Endothelial cell of umbilical vein (primary cell): ENCODE data around the gene ANKRD13B. TPM values are rescaled to one million over a fixed set of nuclear protein-coding genes. Genes with fewer than 3 reads are reported as not detected.

ENCODE experiments used
- BruUV-seq: library from RNA; stranded (reverse); fragments of 400-500 nt; replicated peaks from 2 replicates; lab custom pipeline; 2021; lab: Mats Ljungman, UMichigan
- CTCF ChIA-PET: fragments of 300-600, 350-600 bp; sonication (Branson Sonifier 250); formaldehyde crosslinking; loops from one replicate; lab custom pipeline; 2021; ENCODE audit warnings: antibody characterized with exemption, inconsistent platforms; lab: Charles Lee
- POLR2A ChIA-PET: fragments of 300-600, 350-600 bp; sonication (Branson Sonifier 250); formaldehyde crosslinking; loops from one replicate; lab custom pipeline; 2021; ENCODE audit warnings: antibody characterized with exemption, inconsistent platforms; lab: Charles Lee
- DNase-seq: peaks from one replicate; pipeline ENCODE4 v3.0.0-alpha.2; 2011; ENCODE audit warnings: low read depth, low spot score
- FAIRE-seq: peaks from 2 replicates; lab custom pipeline; 2011; peaks lifted over from hg19 to GRCh38; lab: Jason Lieb, UNC
- H2AFZ ChIP-seq: 2 replicates; pipeline ENCODE4 v1.6.0; 2012; ENCODE audit warnings: low read depth, low read length, control low read depth, inconsistent platforms
- H3K27ac ChIP-seq: 2 replicates; pipeline ENCODE4 v1.5.1; 2011; ENCODE audit warnings: low read depth, mild to moderate bottlenecking, control low read depth, low read length, moderate library complexity; ENCODE audit not compliant: insufficient read depth
- H3K27me3 ChIP-seq, 2 experiments: 2 replicates each; pipeline versions ENCODE4 v1.6.0 to v1.6.1; 2011; ENCODE audit warnings: low read length in 2 of 2, mixed read lengths in 1 of 2; ENCODE audit not compliant: control insufficient read depth in 2 of 2, insufficient read depth in 2 of 2
- H3K36me3 ChIP-seq, 2 experiments: 2 replicates in 1 of 2; 3 replicates in 1 of 2; pipeline ENCODE4 v1.5.1; 2011; ENCODE audit warnings: low read length in 2 of 2, mild to moderate bottlenecking in 1 of 2, moderate library complexity in 1 of 2; ENCODE audit not compliant: control insufficient read depth in 2 of 2, insufficient read depth in 2 of 2; ENCODE audit errors: extremely low read depth in 1 of 2
- H3K4me1 ChIP-seq: 3 replicates; pipeline ENCODE4 v1.5.1; 2011; ENCODE audit warnings: mild to moderate bottlenecking, low read length; ENCODE audit not compliant: control insufficient read depth, insufficient read depth; ENCODE audit errors: extremely low read depth
- H3K4me2 ChIP-seq: 2 replicates; pipeline ENCODE4 v1.6.1; 2011; ENCODE audit warnings: low read length, control low read depth, mixed read lengths; ENCODE audit not compliant: insufficient read depth
- H3K4me3 ChIP-seq, 3 experiments: fragments of 200-600 bp in 1 of 3; sonication (generic), shearing (Covaris generic) in 1 of 3; replicated peaks in 1 of 3; 2 replicates each; pipeline ENCODE4 v1.5.1; 2011 to 2016; ENCODE audit warnings: control low read depth in 3 of 3, low read length in 3 of 3, mild to moderate bottlenecking in 2 of 3, inconsistent platforms in 1 of 3, low read depth in 1 of 3, moderate library complexity in 1 of 3; ENCODE audit not compliant: insufficient read depth in 1 of 3
- H3K79me2 ChIP-seq: 2 replicates; pipeline ENCODE4 v1.6.0; 2012; ENCODE audit warnings: low read length, inconsistent platforms; ENCODE audit not compliant: control insufficient read depth, insufficient read depth
- H3K9ac ChIP-seq: replicated peaks from 2 replicates; pipeline ENCODE3; 2011; ENCODE audit warnings: low read length, control low read depth; ENCODE audit not compliant: insufficient read depth; ENCODE audit errors: extremely low read depth
- H3K9me1 ChIP-seq: replicated peaks from 3 replicates; pipeline ENCODE4 v1.6.0; 2011; ENCODE audit warnings: mild to moderate bottlenecking, low read length; ENCODE audit not compliant: control insufficient read depth, insufficient read depth; ENCODE audit errors: extremely low read depth
- H3K9me3 ChIP-seq: replicated peaks from 2 replicates; pipeline ENCODE4 v1.5.1; 2012; ENCODE audit warnings: low read length, inconsistent platforms; ENCODE audit not compliant: control insufficient read depth, insufficient read depth
- H4K20me1 ChIP-seq: replicated peaks from 2 replicates; pipeline ENCODE3; 2011; ENCODE audit warnings: mild to moderate bottlenecking, low read length; ENCODE audit not compliant: control insufficient read depth, insufficient read depth; ENCODE audit errors: extremely low read depth
- CTCF ChIP-seq, 2 donors: IDR thresholded peaks; 1 replicate in 1 of 2; 2 replicates in 1 of 2; pipeline ENCODE4 v1.5.1; 2011; ENCODE audit warnings: low read length in 2 of 2, mild to moderate bottlenecking in 2 of 2, moderate library complexity in 2 of 2, control low read depth in 1 of 2, inconsistent platforms in 1 of 2, low read depth in 1 of 2; ENCODE audit not compliant: insufficient read depth in 1 of 2; ENCODE audit errors: extremely low read depth in 1 of 2
- EZH2 ChIP-seq: IDR thresholded peaks from 2 replicates; pipeline ENCODE4 v1.6.1; 2012; ENCODE audit warnings: borderline replicate concordance, low read depth, mild to moderate bottlenecking, moderate library complexity, low read length, inconsistent platforms; ENCODE audit not compliant: severe bottlenecking
- FOS ChIP-seq: IDR thresholded peaks from 2 replicates; pipeline ENCODE4 v1.6.1; 2011; ENCODE audit warnings: mild to moderate bottlenecking, low read length, moderate library complexity, borderline replicate concordance; ENCODE audit not compliant: insufficient read depth
- GATA2 ChIP-seq: IDR thresholded peaks from 2 replicates; pipeline ENCODE4 v1.7.0; 2011; ENCODE audit warnings: low read depth, mild to moderate bottlenecking, moderate library complexity, mixed read lengths, low read length; ENCODE audit not compliant: insufficient read length, insufficient read depth
- JUN ChIP-seq: IDR thresholded peaks from 2 replicates; pipeline ENCODE4 v1.6.1; 2011; ENCODE audit warnings: borderline replicate concordance, low read depth; ENCODE audit not compliant: insufficient read length, insufficient read depth
- MAX ChIP-seq: IDR thresholded peaks from 2 replicates; pipeline ENCODE4 v1.6.1; 2011; ENCODE audit not compliant: insufficient read depth, insufficient read length
- MYC ChIP-seq: IDR thresholded peaks from one replicate; pipeline ENCODE4 v1.6.1; 2011; ENCODE audit warnings: mild to moderate bottlenecking, low read depth, low read length
- POLR2A ChIP-seq: IDR thresholded peaks from 2 replicates; pipeline ENCODE4 v1.6.1; 2012; ENCODE audit warnings: low read depth, mild to moderate bottlenecking, control low read depth, low read length
- POLR2AphosphoS5 ChIP-seq: IDR thresholded peaks from 2 replicates; pipeline ENCODE4 v1.6.1; 2012; ENCODE audit warnings: low read depth, mild to moderate bottlenecking, control low read depth, low read length, moderate library complexity; ENCODE audit not compliant: insufficient read depth
- dilution Hi-C: fragments of 300-500 bp; cut with MboI; formaldehyde crosslinking; loops from one replicate; pipeline ENCODE4 v1.15.0; 2019; ENCODE audit warnings: low sequenced_read_pairs; ENCODE audit not compliant: extremely low pct_ligation_motif_present
- intact Hi-C: fragments of 100-400 bp; cut with micrococcal nuclease; formaldehyde crosslinking; loops from one replicate; pipeline ENCODE4 v1.10.0; 2022
- polyA plus RNA-seq, 4 experiments: library from polyadenylated mRNA; depleted of rRNA in 3 of 4; stranded (reverse) in 3 of 4; unstranded in 1 of 4; fragments of >200 nt; gene quantifications; 2 replicates each; pipeline versions ENCODE4 v1.2.1 to v1.2.3, GENCODE V29; 2011 to 2012; ENCODE audit warnings: missing spikeins in 1 of 4
- total RNA-seq: library from RNA; stranded (reverse); gene quantifications from 2 replicates; pipeline ENCODE4 v1.2.3, GENCODE V29; 2021

ANKRD13B gene
- total and polyA plus RNA-seq, 2 donors (not counting 3 experiments of a cell fraction or from before 2014, with no cell fraction given): 21.1 to 23.2 TPM

- H4K20me1 ChIP-seq: no peaks in the 10 kb centered on the region
- H3K27me3 ChIP-seq: no peaks in the 10 kb centered on the region
- no peaks in the 10 kb centered on the region for H3K9me3 ChIP-seq
- ChIA-PET CTCF (interaction anchor here (0.6 to 9.4 kb wide), 6 partner anchors 11 to 233 kb away, joined by 3 to 152 read pairs (median 6); partner anchors contain the start of gene ANKRD13B), POLR2A (interaction anchor here (0.6 kb wide), 1 partner anchor 15 kb away, joined by 3 read pairs; no protein-coding TSS in a partner anchor)
- no peak overlapping the region for H2AFZ ChIP-seq
- H3K27ac ChIP-seq: no peak overlapping the region
- H3K79me2 ChIP-seq: peaks cover 3% of the 10 kb centered on the region
- H3K4me1 ChIP-seq: peaks cover 3% of the 10 kb centered on the region
- TF ChIP-seq POLR2AphosphoS5 (no peak), GATA2 (no peak), MYC (no peak), FOS (no peak), EZH2 (no peak), POLR2A (no peak), CTCF (IDR thresholded peaks at IDR 0.05; ENCODE audit: extremely low read depth in 1 of 2, insufficient read depth in 1 of 2, low read depth in 1 of 2, low read length in 2 of 2) (no peak), MAX (no peak), JUN (no peak)
- no peak overlapping the region for H3K4me2 ChIP-seq
- intact Hi-C loops (no loop called here), dilution Hi-C loops (no loop called here)
- H3K9ac ChIP-seq: no peak overlapping the region
- BruUV-seq: no TSS peak
- no peaks in the 10 kb centered on the region for H3K9me1 ChIP-seq
- peaks cover 16 to 53% of the 10 kb centered on the region in 2 experiments for H3K36me3 ChIP-seq
- FAIRE-seq (no peak), DNase-seq (no peak)
- H3K4me3 ChIP-seq: no peak overlapping the region
These were observed 18.0 kb upstream of the ANKRD13B start for GRCh38 chr17:29574732-29575510.
